GM18868 (cell line): ENCODE measurements around the gene ZNF516.

Experiments used
- ATAC-seq: cut with Tn5 transposase; IDR thresholded peaks from one replicate; pipeline ENCODE4 v1.9.1; 2021; ENCODE audit warnings: mild to moderate bottlenecking, moderate library complexity; ENCODE audit not compliant: unreplicated experiment

ZNF516 gene

GRCh38 chr18:76456018-76456750 lies 38.9 kb downstream of the ZNF516 start:
- peak; percentile 69 for ATAC-seq

DNA sequence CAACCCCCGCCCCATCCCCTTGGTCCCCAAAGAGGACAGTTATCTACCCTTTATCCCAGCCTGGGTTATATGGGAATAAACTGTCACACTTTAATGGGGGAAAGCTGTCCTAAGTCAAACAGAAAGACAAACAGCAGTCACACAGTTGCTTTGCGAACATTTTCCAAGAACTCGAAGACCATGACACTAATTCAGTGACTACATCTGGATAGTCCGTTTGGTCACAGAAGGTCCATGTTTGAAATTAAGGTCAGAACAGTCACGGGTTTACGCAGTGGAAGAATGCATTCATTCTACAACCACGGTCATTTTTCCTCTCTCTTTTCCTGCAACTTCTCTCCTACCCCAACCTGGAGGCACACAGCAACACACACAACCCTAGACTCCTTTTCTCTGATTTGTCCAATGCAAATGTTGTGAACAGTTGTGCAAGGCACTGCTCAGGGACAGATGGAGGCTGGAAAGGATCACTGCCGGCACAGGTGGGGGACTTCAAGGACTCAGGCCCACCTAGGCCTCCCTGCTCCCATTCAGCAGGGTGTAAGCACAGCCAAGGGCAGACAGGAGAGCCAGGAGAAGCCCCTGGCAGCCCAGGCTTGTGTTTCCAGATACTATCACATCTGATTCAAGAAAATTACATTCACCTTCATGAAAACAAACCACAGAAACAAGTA lies 39.9 kb downstream of the ZNF516 start:
- ATAC-seq, result no peak

GRCh38 chr18:76454418-76454817 lies 40.6 kb downstream of the ZNF516 start:
- ATAC-seq, result no peak

GRCh38 chr18:76453932-76454331 lies 41.1 kb downstream of the ZNF516 start:
- no peak for ATAC-seq

DNA sequence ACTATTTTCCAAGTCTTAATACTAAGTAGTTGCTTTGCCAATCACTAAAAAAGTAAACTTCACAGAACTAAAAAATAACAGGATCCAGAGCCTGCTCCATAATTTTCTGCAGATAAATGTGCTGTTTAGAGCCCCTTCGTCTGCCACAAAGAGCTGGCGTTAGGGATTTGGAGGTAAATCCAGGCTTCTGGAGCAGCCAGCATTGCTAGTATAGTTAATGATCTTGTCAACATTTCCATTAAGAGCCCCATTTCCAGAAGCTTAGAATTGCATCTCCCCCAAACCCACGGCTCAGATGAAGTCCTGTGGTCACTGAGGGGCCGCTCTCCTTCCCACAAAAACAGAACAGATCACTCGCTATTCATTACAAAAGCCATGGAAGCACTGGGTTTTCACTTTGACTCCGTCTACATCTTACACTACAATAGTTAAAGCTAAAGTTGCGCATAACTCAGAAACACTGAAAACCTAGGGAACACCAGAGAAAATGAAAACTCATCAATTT lies 41.9 kb downstream of the ZNF516 start:
- no peak for ATAC-seq

- ATAC-seq, result no peak
Measured at GRCh38 chr18:76452357-76452756, 42.7 kb downstream of the ZNF516 start.

DNA sequence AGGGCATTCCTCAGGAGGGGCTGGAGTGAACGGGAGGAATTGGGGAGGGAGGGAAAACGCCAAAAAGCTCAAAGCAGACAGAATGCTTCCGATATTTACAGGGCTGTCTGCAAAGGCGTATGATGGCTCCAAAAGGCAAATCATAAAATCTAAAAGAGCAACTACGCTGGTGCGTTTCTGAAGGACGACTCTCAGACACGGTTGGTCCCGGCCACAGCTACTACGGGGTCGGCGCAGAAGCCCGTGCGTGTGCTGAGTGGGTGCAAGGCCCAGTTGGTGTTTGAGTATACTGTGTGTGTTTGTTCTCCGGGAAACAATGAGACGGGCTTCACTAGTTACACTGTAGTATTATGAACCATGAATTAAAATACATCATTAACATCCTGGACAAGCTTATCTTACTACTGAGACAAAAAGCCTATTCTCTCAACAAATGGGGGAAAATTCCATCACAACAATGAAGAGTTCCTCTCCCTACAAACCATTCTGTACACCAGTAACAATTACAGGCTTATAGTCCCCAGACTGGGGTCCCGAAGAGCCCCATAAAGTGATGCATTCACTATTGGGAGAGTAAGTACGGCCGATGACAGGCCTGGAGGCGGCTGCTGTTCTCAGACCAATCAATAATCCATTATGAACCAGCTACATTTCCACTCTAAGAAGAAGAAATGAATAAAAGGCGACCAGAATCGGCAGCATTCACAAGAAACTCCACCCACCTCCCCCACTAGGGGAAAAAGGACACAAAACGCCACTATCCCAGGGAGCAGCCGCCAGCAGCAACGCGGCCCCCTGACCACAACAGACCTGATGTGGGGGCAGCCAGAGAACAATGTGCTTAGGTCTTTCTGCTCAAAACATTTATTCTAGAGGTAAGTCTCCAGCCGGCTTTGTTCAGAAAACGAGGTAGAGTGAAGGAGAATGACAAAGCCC lies 43.4 kb downstream of the ZNF516 start:
- ATAC-seq, result no peak

- ATAC-seq, result no peak
Measured at GRCh38 chr18:76450452-76451395, 44.3 kb downstream of the ZNF516 start.

DNA sequence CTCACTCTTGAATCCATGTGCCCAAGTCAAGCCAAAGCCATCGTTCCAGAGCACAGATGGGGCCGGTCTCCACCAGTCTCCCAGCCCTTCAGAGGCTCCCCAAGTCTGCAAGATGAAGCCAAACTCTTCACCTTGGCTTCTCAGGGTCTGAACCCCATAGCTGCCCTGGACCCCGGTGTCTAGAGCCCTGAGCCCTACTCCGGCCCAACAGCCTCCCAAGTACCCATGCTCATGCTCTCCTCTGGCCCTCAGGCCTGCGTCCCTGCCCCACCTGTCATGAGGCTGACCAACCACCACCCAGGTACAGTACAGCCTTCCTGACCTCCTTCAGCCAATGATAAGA lies 46.0 kb downstream of the ZNF516 start:
- ATAC-seq, result no peak

GRCh38 chr18:76448256-76449110 lies 46.6 kb downstream of the ZNF516 start:
- ATAC-seq, result no peak

DNA sequence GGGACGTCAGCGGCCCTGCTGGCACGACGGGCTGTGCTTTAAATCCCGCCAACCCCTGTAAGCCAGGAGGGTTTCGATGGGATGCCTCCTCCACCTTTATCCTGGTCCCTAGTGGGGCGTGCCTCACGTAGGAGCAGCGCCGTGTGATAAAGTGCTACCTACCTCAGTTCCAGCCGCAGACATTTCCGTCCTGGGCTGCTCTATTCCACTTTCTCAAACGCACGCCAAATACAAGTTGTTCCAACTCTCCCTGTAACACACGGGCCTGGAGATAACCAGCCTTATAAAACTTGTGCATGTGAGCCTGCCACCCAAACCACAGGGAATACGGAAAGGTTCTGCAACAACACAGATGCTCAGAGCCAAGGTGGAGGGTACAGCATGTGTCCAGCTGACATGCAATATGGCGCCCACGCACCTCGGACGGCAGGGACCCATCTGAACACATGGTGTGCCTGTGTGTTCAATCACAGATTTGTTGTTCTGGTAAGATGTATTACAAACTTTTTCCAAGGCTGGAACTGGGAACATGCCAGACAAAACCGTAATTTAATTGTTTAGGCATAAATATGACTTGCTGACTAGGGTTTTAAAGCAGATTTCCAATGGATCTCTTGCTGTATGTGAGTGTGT lies 47.7 kb downstream of the ZNF516 start:
- no peak for ATAC-seq

DNA sequence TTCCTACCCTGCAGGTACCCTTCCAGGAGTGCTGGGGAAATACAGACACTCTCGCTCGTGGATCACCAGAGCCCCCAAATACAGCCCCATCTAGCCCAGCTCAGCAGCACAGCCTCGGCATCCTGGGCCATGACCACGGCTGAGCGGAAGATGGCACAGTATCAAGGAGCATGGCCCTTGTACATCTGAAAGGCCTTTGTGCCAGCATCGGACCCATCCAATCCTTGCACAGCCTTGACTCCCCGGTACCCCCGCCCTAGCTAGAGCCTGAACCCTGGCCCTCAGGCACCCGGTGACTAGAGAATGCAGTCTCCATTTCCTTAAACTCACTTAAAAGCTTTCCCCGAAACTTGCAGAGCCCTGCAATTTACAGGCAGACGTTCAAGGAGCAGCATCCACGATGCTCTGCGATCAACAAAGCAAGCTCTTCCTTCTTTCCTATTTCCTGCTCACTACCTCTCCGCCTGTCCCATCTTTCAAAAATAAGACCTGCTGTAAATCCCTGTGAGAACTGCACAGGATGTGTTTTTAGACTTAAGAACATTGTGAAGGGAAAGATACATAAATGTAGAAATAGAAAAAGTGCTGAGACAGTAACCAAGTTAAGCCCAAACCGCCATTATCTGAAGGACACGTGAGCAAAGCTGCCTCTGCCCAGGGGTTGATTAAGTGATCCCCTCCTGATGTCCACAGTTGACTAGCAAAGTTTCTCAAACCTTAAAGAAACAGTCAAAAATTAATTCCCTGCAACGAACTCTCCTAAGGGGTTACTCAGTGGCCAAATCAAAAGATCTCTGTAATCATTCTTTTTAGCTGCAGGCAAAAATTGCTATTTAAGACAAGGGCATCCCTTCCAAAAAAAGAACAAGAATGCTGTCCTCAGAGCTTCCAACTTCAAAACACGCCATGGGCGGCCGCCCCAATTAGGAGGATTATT lies 48.5 kb downstream of the ZNF516 start:
- ATAC-seq, result no peak

- no peak for ATAC-seq
Measured at GRCh38 chr18:76445741-76446232, 49.3 kb downstream of the ZNF516 start.

DNA sequence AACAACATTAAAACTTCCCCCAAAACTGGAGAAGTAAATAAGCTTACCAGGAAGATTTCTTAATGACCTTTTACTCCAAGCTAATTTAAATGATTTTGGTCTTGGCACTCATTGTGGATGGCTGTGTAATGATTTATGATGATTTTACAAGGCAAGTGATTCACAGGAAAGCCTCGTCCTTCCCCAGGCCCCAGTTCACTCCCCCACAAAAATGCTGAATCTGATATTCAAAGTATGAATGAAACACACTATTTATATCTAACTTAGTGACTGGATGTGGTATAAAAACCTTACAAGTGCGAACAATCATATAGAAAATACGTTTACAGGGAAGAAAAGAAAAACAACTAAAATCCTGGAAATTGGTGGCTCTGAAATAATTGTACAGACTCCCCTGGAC lies 49.8 kb downstream of the ZNF516 start:
- no peak for ATAC-seq

DNA sequence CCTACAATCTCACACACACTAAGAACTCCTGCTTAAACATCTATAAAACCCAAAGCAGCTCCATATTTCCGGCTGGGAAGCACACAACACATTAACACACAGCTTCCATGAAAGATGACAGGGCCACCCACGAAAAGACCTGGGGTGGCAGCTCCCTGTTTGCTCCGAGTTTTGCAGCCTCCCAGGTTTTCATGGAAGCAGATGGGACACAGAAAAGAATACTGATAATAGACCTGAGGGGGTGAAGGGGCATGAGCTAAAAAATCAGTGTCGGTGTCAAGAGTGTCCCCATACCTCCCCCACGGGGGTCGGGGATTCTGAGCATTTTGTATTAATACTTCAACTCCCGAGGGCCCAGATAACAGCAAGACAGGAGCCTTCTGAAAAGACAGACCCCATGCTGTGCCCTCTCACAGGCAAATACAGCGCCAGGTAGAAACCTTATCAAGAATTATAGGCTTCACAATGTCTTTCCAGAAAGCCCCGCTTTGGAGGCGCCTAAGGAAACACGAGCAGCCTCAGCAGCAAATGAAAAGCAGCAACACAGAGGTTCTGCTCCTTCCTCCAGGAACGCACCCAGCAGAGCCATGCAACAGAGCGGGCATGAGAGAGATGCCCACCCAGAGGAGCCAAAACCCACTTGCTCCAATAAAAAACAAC lies 50.5 kb downstream of the ZNF516 start:
- no peak for ATAC-seq

DNA sequence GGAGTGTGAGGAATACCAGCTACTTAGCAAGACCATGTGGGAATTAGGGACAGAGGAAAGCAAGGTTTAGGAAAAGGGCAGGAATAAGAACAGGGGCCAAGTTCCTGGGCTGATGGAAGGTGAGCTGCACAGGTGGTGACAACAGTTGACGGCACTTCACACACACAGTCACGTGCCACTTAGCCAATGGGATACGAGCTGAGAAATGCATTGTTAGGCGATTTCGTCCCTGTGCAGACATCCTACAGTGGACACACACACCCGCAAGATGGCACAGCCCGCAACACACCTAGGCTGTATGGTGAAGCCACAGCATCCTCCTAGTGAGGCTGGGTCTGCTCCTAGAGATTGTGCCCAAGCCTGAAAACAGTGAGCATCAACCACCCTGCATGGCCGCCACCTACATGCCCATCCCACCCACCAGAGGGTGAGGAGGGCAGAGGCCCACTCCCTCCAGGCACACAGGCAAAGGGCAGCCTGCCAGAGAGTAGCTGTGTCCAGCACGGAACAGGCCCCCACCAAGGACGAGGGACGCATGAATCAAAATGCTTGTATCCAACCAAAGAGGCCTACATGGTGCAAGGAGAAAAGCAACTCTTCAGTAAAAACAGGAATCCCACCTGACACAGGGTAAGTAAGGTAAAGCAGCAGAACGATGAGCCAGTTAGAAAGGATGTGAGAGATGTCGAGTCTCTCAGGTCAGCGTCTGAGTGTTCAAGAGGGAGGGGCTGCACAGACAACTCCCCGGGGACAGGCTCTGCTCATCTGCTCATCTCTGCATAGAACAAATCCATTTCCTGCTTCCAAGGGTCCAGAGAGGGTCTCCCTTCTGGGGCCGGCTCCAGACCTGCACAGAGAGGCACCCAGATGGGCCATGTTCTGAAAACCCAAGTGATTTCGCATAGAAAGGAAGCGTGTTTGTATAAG lies 51.3 kb downstream of the ZNF516 start:
- no peak for ATAC-seq
